ENCODE data around the gene CACNA1B.

- no peak for TF ChIP-seq CTCF (IDR thresholded peaks at IDR 0.05 in 2 of 3, conservative IDR thresholded peaks at IDR 0.05 in 1 of 3; ENCODE audit: borderline replicate concordance in 1 of 3, insufficient read depth in 1 of 3, low read depth in 2 of 3, low read length in 2 of 3)
- no peak for TF ChIP-seq RAD21 (IDR thresholded peaks at IDR 0.05; ENCODE audit: low read depth)
- TF ChIP-seq POLR2A (IDR thresholded peaks at IDR 0.05; ENCODE audit: borderline replicate concordance, extremely low read depth, insufficient read depth, insufficient read length), result no peak
- no peak for TF ChIP-seq EZH2 (IDR thresholded peaks at IDR 0.05)
- TF ChIP-seq CEBPB (IDR thresholded peaks at IDR 0.05; ENCODE audit: low read depth), result no peak
- TF ChIP-seq ZNF274 (IDR thresholded peaks at IDR 0.05; ENCODE audit: low read depth, low read length), result no peak
- no peak for TF ChIP-seq ZFX (IDR thresholded peaks at IDR 0.05)
- TF ChIP-seq YY1 (IDR thresholded peaks at IDR 0.05; ENCODE audit: extremely low read depth, insufficient replicate concordance, low read depth, low read length), result no peak
- TF ChIP-seq EGR1 (IDR thresholded peaks at IDR 0.05; ENCODE audit: low read depth), result no peak
- TF ChIP-seq REST (IDR thresholded peaks at IDR 0.05; ENCODE audit: low read depth), result no peak
Observed at GRCh38 chr9:138011951-138012500, 134.4 kb downstream of the CACNA1B start.
